GM23248 (cell line): ENCODE data around the gene NDNF. TPM values are rescaled to one million over a fixed set of nuclear protein-coding genes. Genes with fewer than 3 reads are reported as not detected.

ENCODE experiments used
- DNase-seq: peaks from one replicate; pipeline ENCODE4 v3.0.0-alpha.2; 2015
- H2AFZ ChIP-seq: fragments of 200-600 bp; sonication (generic); 2 replicates; pipeline ENCODE4 v1.6.1; 2016; ENCODE audit warnings: antibody characterized with exemption
- H3F3A ChIP-seq: fragments of 200-600 bp; sonication (generic); 2 replicates; pipeline ENCODE4 v1.6.1; 2016; ENCODE audit warnings: mild to moderate bottlenecking, antibody characterized with exemption, mixed run types; ENCODE audit not compliant: insufficient read depth
- H3K27ac ChIP-seq: fragments of 200-600 bp; sonication (generic); 2 replicates; pipeline ENCODE4 v1.5.1; 2016; ENCODE audit warnings: mild to moderate bottlenecking
- H3K27me3 ChIP-seq: fragments of 200-600 bp; sonication (generic); replicated peaks from 2 replicates; pipeline ENCODE4 v1.6.1; 2016; ENCODE audit warnings: mild to moderate bottlenecking; ENCODE audit not compliant: insufficient read depth
- H3K36me3 ChIP-seq: fragments of 200-600 bp; sonication (generic); 2 replicates; pipeline ENCODE4 v1.6.1; 2016; ENCODE audit warnings: low read depth, mild to moderate bottlenecking
- H3K4me1 ChIP-seq: fragments of 200-600 bp; sonication (generic); 2 replicates; pipeline ENCODE4 v1.6.1; 2016; ENCODE audit warnings: mild to moderate bottlenecking; ENCODE audit not compliant: insufficient read depth
- H3K4me2 ChIP-seq: fragments of 200-600 bp; sonication (generic); one replicate; pipeline ENCODE4 v1.6.1; 2016; ENCODE audit warnings: mild to moderate bottlenecking; ENCODE audit not compliant: unreplicated experiment
- H3K4me3 ChIP-seq: fragments of 200-600 bp; sonication (generic); 2 replicates; pipeline ENCODE4 v1.5.1; 2016; ENCODE audit warnings: mild to moderate bottlenecking
- H3K79me2 ChIP-seq: fragments of 200-600 bp; sonication (generic); 2 replicates; pipeline ENCODE4 v1.6.1; 2016; ENCODE audit warnings: mild to moderate bottlenecking; ENCODE audit not compliant: insufficient read depth
- H3K9ac ChIP-seq: fragments of 200-600 bp; sonication (generic); 2 replicates; pipeline ENCODE4 v1.6.1; 2016; ENCODE audit warnings: mild to moderate bottlenecking
- H3K9me2 ChIP-seq: fragments of 200-600 bp; sonication (generic); 2 replicates; pipeline ENCODE4 v1.6.1; 2016; ENCODE audit warnings: mixed run types, mild to moderate bottlenecking, moderate library complexity; ENCODE audit not compliant: insufficient read depth
- H3K9me3 ChIP-seq: fragments of 200-600 bp; sonication (generic); one replicate; pipeline ENCODE4 v1.6.1; 2017; ENCODE audit warnings: low read depth
- H4K20me1 ChIP-seq: fragments of 200-600 bp; sonication (generic); 2 replicates; pipeline ENCODE4 v1.6.0; 2016; ENCODE audit not compliant: insufficient read depth
- EZH2 ChIP-seq: fragments of 200-600 bp; sonication (generic); IDR thresholded peaks from 2 replicates; pipeline ENCODE4 v1.6.1; 2018; ENCODE audit warnings: antibody characterized with exemption, mild to moderate bottlenecking; ENCODE audit not compliant: insufficient read depth, poor library complexity, severe bottlenecking
- EZH2phosphoT487 ChIP-seq: fragments of 200-600 bp; sonication (generic); IDR thresholded peaks from 2 replicates; pipeline ENCODE4 v1.6.1; 2018; ENCODE audit warnings: antibody characterized with exemption, moderate library complexity, mild to moderate bottlenecking, low read depth; ENCODE audit not compliant: insufficient read depth
- WGBS, 2 experiments: methylation state at CpG; one replicate each; pipeline ENCODE4 v1.1.6; 2015 to 2017; ENCODE audit warnings: low lambda C conversion rate in 2 of 2, low coverage in 1 of 2; ENCODE audit errors: missing lambda C conversion rate in 2 of 2; 5-methylcytosine and 5-hydroxymethylcytosine counted together
- in situ Hi-C: fragments of 300-500 bp; cut with MboI; formaldehyde crosslinking; loops from 2 replicates; pipeline ENCODE4 v1.15.0; 2020
- polyA plus RNA-seq: library from polyadenylated mRNA; unstranded; fragments of >200 nt; fragmentation: Nextera tagmentation; extraction: Ambion mirVana; gene quantifications from 2 replicates; pipeline ENCODE4 v1.2.1, GENCODE V29; 2016
- total RNA-seq: library from RNA; depleted of rRNA; stranded (reverse); fragments of >200 nt; shearing (Covaris generic); gene quantifications from 2 replicates; pipeline ENCODE4 v1.2.3, GENCODE V29; 2014

NDNF gene
- total and polyA plus RNA-seq, 2 experiments from 2014 or later: 3.1 to 3.4 TPM

- Histone ChIP-seq H3K9me2 (no peaks in the 10 kb centered on the region), H3K9ac (no peak overlapping the region), H3K27me3 (no peaks in the 10 kb centered on the region), H3K27ac (no peak overlapping the region), H3K36me3 (no peaks in the 10 kb centered on the region), H3K9me3 (no peaks in the 10 kb centered on the region), H2AFZ (no peak overlapping the region), H3F3A (no peaks in the 10 kb centered on the region), H3K79me2 (no peaks in the 10 kb centered on the region), H4K20me1 (no peaks in the 10 kb centered on the region), H3K4me1 (no peaks in the 10 kb centered on the region), H3K4me2 (no peak overlapping the region), H3K4me3 (no peak overlapping the region)
- in situ Hi-C loops: no loop called here
- WGBS, 2 experiments: 68 to 70% methylated on average over 3 of the region's 3 CpGs
- TF ChIP-seq EZH2 (no peak), EZH2phosphoT487 (no peak)
- DNase-seq: no peak
These were observed 46.8 kb downstream of the NDNF start for GRCh38 chr4:121025540-121025939.

- Histone ChIP-seq H3K4me2 (no peak overlapping the region), H3K27ac (no peak overlapping the region), H3K4me1 (no peaks in the 10 kb centered on the region), H3K9ac (no peak overlapping the region), H3K4me3 (no peak overlapping the region), H3K79me2 (no peaks in the 10 kb centered on the region), H3K9me3 (no peaks in the 10 kb centered on the region), H3K27me3 (no peaks in the 10 kb centered on the region; the same call in 1 of the 2 replicates), H3F3A (no peaks in the 10 kb centered on the region), H4K20me1 (no peaks in the 10 kb centered on the region), H3K36me3 (no peaks in the 10 kb centered on the region), H3K9me2 (no peaks in the 10 kb centered on the region), H2AFZ (no peak overlapping the region)
- DNase-seq: no peak
- 43 to 52% methylated on average over 1 of the region's 1 CpG for WGBS, 2 experiments
- no peak for TF ChIP-seq EZH2
- no peak for TF ChIP-seq EZH2phosphoT487
- in situ Hi-C loops: no loop called here
These were observed 53.8 kb downstream of the NDNF start for GRCh38 chr4:121018543-121018942.

- Histone ChIP-seq H3K4me1 (no peaks in the 10 kb centered on the region), H3K27me3 (no peaks in the 10 kb centered on the region; the same call in 1 of the 2 replicates), H3K9me3 (no peaks in the 10 kb centered on the region), H3K9ac (no peak overlapping the region), H3K4me2 (no peak overlapping the region), H3K79me2 (no peaks in the 10 kb centered on the region), H3K36me3 (no peaks in the 10 kb centered on the region), H3K27ac (no peak overlapping the region), H3F3A (no peaks in the 10 kb centered on the region), H3K4me3 (no peak overlapping the region), H3K9me2 (no peaks in the 10 kb centered on the region), H4K20me1 (no peaks in the 10 kb centered on the region), H2AFZ (no peak overlapping the region)
- 57 to 59% methylated on average over 6 of the region's 6 CpGs for WGBS, 2 experiments
- no peak for DNase-seq
- in situ Hi-C loops: no loop called here
- TF ChIP-seq EZH2phosphoT487 (no peak), EZH2 (no peak)
These were observed 55.7 kb downstream of the NDNF start for GRCh38 chr4:121016611-121017010.

- H3K27ac ChIP-seq: no peak overlapping the region
These were observed 56.9 kb downstream of the NDNF start for GRCh38 chr4:121015421-121015820.

GRCh38 chr4:121014544-121014943 is 57.8 kb downstream of the NDNF start:
- DNase-seq: no peak
- no peak for TF ChIP-seq EZH2
- TF ChIP-seq EZH2phosphoT487: no peak
- Histone ChIP-seq H3K9me3 (no peaks in the 10 kb centered on the region), H4K20me1 (no peaks in the 10 kb centered on the region), H3K79me2 (no peaks in the 10 kb centered on the region), H3K4me1 (no peaks in the 10 kb centered on the region), H3K4me3 (no peak overlapping the region), H3K27me3 (no peaks in the 10 kb centered on the region; the same call in 1 of the 2 replicates), H2AFZ (no peak overlapping the region), H3F3A (no peaks in the 10 kb centered on the region), H3K27ac (no peak overlapping the region), H3K9me2 (no peaks in the 10 kb centered on the region), H3K36me3 (no peaks in the 10 kb centered on the region), H3K9ac (no peak overlapping the region), H3K4me2 (no peak overlapping the region)
- in situ Hi-C loops: no loop called here
- 44% methylated on average over 1 of the region's 1 CpG for WGBS, 2 experiments

More at GRCh38 chr4:121015421-121015820, 56.9 kb downstream of the NDNF start:
- Histone ChIP-seq H3K27me3 (no peaks in the 10 kb centered on the region; the same call in 1 of the 2 replicates), H3K9ac (no peak overlapping the region), H3K79me2 (no peaks in the 10 kb centered on the region), H3F3A (no peaks in the 10 kb centered on the region), H3K9me3 (no peaks in the 10 kb centered on the region), H3K9me2 (no peaks in the 10 kb centered on the region), H3K4me3 (no peak overlapping the region), H3K36me3 (no peaks in the 10 kb centered on the region), H2AFZ (no peak overlapping the region), H4K20me1 (no peaks in the 10 kb centered on the region), H3K4me2 (no peak overlapping the region), H3K4me1 (no peaks in the 10 kb centered on the region)
- in situ Hi-C loops: no loop called here
- WGBS, 2 experiments: 25 to 26% methylated on average over 1 of the region's 1 CpG
- DNase-seq: no peak
- TF ChIP-seq EZH2phosphoT487 (no peak), EZH2 (no peak)
